GM12878 (cell line): ENCODE results near the gene NALF2. TPM values are rescaled to one million over a fixed set of nuclear protein-coding genes. Genes with fewer than 3 reads are reported as not detected.

Experiments used
- ATAC-seq: fragments of 200-7000 bp; cut with Tn5 transposase; 3 replicates; pipeline ENCODE4 v1.9.1; 2020; ENCODE audit warnings: mild to moderate bottlenecking, moderate library complexity
- BruUV-seq: library from RNA; stranded (reverse); fragments of 400-500 nt; replicated peaks from 2 replicates; lab custom pipeline; 2021; lab: Mats Ljungman, UMichigan
- CTCF ChIA-PET: fragments of 300-600 bp; sonication (Branson Sonifier 250); formaldehyde crosslinking; extraction: SDS; loops from one replicate; lab custom pipeline; 2021; ENCODE audit warnings: inconsistent platforms; lab: Yijun Ruan, JAX
- POLR2A ChIA-PET: fragments of 350-600 bp; formaldehyde crosslinking; extraction: SDS; loops from one replicate; lab custom pipeline; 2021; ENCODE audit warnings: inconsistent platforms; lab: Charles Lee
- RAD21 ChIA-PET: fragments of 300-600 bp; sonication (Branson Sonifier 250); formaldehyde crosslinking; loops from one replicate; lab custom pipeline; 2023; ENCODE audit warnings: antibody characterized with exemption; ENCODE audit not compliant: unreplicated experiment; lab: Charles Lee
- SMC1A ChIA-PET: fragments of 300-600 bp; sonication (Branson Sonifier 250); formaldehyde crosslinking; loops from one replicate; lab custom pipeline; 2023; ENCODE audit not compliant: unreplicated experiment, uncharacterized antibody; lab: Charles Lee
- DNase-seq: peaks from one replicate; pipeline ENCODE4 v3.0.0-alpha.2; 2011; ENCODE audit warnings: low read depth, low spot score
- FAIRE-seq: peaks from 3 replicates; lab custom pipeline; 2011; peaks lifted over from hg19 to GRCh38; lab: Jason Lieb, UNC
- H2AFZ ChIP-seq: 2 replicates; pipeline ENCODE4 v1.6.0; 2011; ENCODE audit warnings: low read depth, low read length, control low read depth; ENCODE audit not compliant: control insufficient read depth
- H3K27ac ChIP-seq: 2 replicates; pipeline ENCODE4 v1.5.1; 2011; ENCODE audit warnings: control low read depth; ENCODE audit not compliant: control insufficient read depth, insufficient read depth
- H3K27me3 ChIP-seq, 2 experiments: replicated peaks in 1 of 2; 2 replicates each; pipeline versions ENCODE4 v1.6.0 to v1.6.1; 2011; ENCODE audit warnings: low read length in 1 of 2; ENCODE audit not compliant: control insufficient read depth in 2 of 2, insufficient read depth in 2 of 2
- H3K36me3 ChIP-seq, 2 experiments: 2 replicates each; pipeline ENCODE4 v1.5.1; 2011; ENCODE audit warnings: low read length in 1 of 2; ENCODE audit not compliant: control insufficient read depth in 2 of 2, insufficient read depth in 2 of 2
- H3K4me1 ChIP-seq: 2 replicates; pipeline ENCODE4 v1.6.1; 2011; ENCODE audit warnings: mild to moderate bottlenecking, low read length, moderate library complexity, mixed read lengths; ENCODE audit not compliant: control insufficient read depth, insufficient read depth
- H3K4me2 ChIP-seq: 2 replicates; pipeline ENCODE4 v1.6.0; 2011; ENCODE audit warnings: control low read depth; ENCODE audit not compliant: control insufficient read depth, insufficient read depth
- H3K4me3 ChIP-seq: fragments of 200-600 bp; sonication (generic); 2 replicates; pipeline ENCODE4 v1.5.1; 2016
- H3K79me2 ChIP-seq: 2 replicates; pipeline ENCODE4 v1.6.0; 2011; ENCODE audit warnings: low read length; ENCODE audit not compliant: control insufficient read depth, insufficient read depth
- H3K9ac ChIP-seq: 2 replicates; pipeline ENCODE4 v1.8.0; 2011; ENCODE audit warnings: low read length, control low read depth, mixed read lengths; ENCODE audit not compliant: control insufficient read depth, insufficient read depth
- H3K9me3 ChIP-seq: replicated peaks from 3 replicates; pipeline ENCODE4 v1.5.1; 2011; ENCODE audit warnings: mild to moderate bottlenecking, low read length; ENCODE audit not compliant: control insufficient read depth, insufficient read depth
- H4K20me1 ChIP-seq: 2 replicates; pipeline ENCODE4 v1.6.0; 2011; ENCODE audit not compliant: control insufficient read depth, insufficient read depth
- ATF7 ChIP-seq: fragments of 450-650 bp; IDR thresholded peaks from 2 replicates; pipeline ENCODE4 v1.6.1; 2016; ENCODE audit warnings: low read depth, mild to moderate bottlenecking
- BHLHE40 ChIP-seq, 2 experiments: fragments of 450-650 bp in 1 of 2; IDR thresholded peaks; 2 replicates each; pipeline ENCODE4 v1.6.1; 2011 to 2017; ENCODE audit warnings: low read depth in 2 of 2, borderline replicate concordance in 1 of 2, improper control_type of control experiment in 1 of 2, low read length in 1 of 2, mild to moderate bottlenecking in 1 of 2
- CUX1 ChIP-seq: IDR thresholded peaks from 2 replicates; pipeline ENCODE4 v1.6.1; 2012; ENCODE audit warnings: improper control_type of control experiment, low read depth, low read length; ENCODE audit not compliant: insufficient replicate concordance
- FOS ChIP-seq: IDR thresholded peaks from 3 replicates; pipeline ENCODE4 v1.6.1; 2011; ENCODE audit warnings: borderline replicate concordance; ENCODE audit not compliant: insufficient read length; ENCODE audit errors: extremely low read depth
- PRDM15 ChIP-seq: fragments of 450-650 bp; formaldehyde crosslinking; IDR thresholded peaks from 2 replicates; pipeline ENCODE4 v1.4.0; 2020; ENCODE audit warnings: mild to moderate bottlenecking, moderate library complexity
- SP1 ChIP-seq: IDR thresholded peaks from one replicate; pipeline ENCODE4 v1.6.1; 2011; ENCODE audit warnings: low read depth, low read length
- ZNF592 ChIP-seq: fragments of 450-650 bp; IDR thresholded peaks from 2 replicates; pipeline ENCODE4 v1.6.1; 2017; ENCODE audit warnings: mild to moderate bottlenecking, moderate library complexity
- WGBS: methylation state at CpG from one replicate; pipeline ENCODE4 v1.1.6; 2016; ENCODE audit warnings: low lambda C conversion rate; ENCODE audit not compliant: insufficient replicate concordance, insufficient coverage; ENCODE audit errors: missing lambda C conversion rate; 5-methylcytosine and 5-hydroxymethylcytosine counted together
- in situ Hi-C: fragments of 300-500 bp; cut with MboI; formaldehyde crosslinking; loops from 9 replicates; pipeline ENCODE4 v1.14.3; 2018; ENCODE audit warnings: mixed read lengths
- intact Hi-C: fragments of 100-400 bp; cut with micrococcal nuclease; formaldehyde crosslinking; loops from one replicate; pipeline ENCODE4 v1.14.2; 2022; ENCODE audit not compliant: unreplicated experiment
- polyA plus RNA-seq, 11 experiments: library from polyadenylated mRNA; depleted of rRNA in 4 of 11; unstranded in 6 of 11; stranded (reverse) in 5 of 11; fragments of >200 nt; fragmentation: Nextera tagmentation in 4 of 11; fragmentation: Illumina TruSeq in 1 of 11; extraction: Ambion mirVana in 4 of 11; extraction: Trizol in 1 of 11; gene quantifications; 1 replicate in 1 of 11; 2 replicates in 10 of 11; pipeline versions ENCODE4 v1.2.1 to v1.2.3, GENCODE V29; 2011 to 2016; ENCODE audit warnings: inconsistent platforms in 2 of 11, missing spikeins in 2 of 11, low read depth in 1 of 11
- total RNA-seq, 4 experiments: library from RNA; depleted of rRNA in 3 of 4; stranded (reverse); fragments of >200 nt in 3 of 4; fragmentation: Illumina TruSeq in 1 of 4; extraction: Trizol in 1 of 4; gene quantifications; 2 replicates each; pipeline versions ENCODE4 v1.2.1 to v1.2.3, GENCODE V29; 2013 to 2021

Gene NALF2
- total and polyA plus RNA-seq, 10 of the 15 experiments (the other 5 are each of a cell fraction or from before 2014, with no cell fraction given): not detected

GRCh38 chrX:69466546-69466945 lies 37.6 kb upstream of the NALF2 start (continued):
- no peak for TF ChIP-seq ZNF592

GRCh38 chrX:69469975-69470374 lies 34.2 kb upstream of the NALF2 start:
- ChIA-PET POLR2A (no interaction called here), RAD21 (no interaction called here), SMC1A (no interaction called here), CTCF (no interaction called here)
- Histone ChIP-seq H3K9me3 (no peaks in the 10 kb centered on the region), H4K20me1 (no peaks in the 10 kb centered on the region), H3K36me3 (no peaks in the 10 kb centered on the region), H3K4me2 (no peak overlapping the region), H3K27ac (no peak overlapping the region), H3K4me3 (no peak overlapping the region), H3K9ac (no peak overlapping the region), H3K79me2 (no peaks in the 10 kb centered on the region), H2AFZ (no peak overlapping the region), H3K4me1 (no peaks in the 10 kb centered on the region), H3K27me3 (no peaks in the 10 kb centered on the region)
- in situ Hi-C loops: no loop called here
- FAIRE-seq (no peak), ATAC-seq (no peak), DNase-seq (no peak)
- intact Hi-C loops: no loop called here
- no TSS peak for BruUV-seq
- 0% methylated on average over 3 of the region's 4 CpGs for WGBS
- TF ChIP-seq FOS (no peak), BHLHE40 (IDR thresholded peaks at IDR 0.05; ENCODE audit: borderline replicate concordance in 1 of 2, low read depth in 2 of 2, low read length in 1 of 2) (no peak), ATF7 (no peak), PRDM15 (CRISPR knock-in tag) (no peak), SP1 (no peak), CUX1 (no peak)
